DMS153 treated with DMSO at 0.1 percent for 48 hours (cell line): ENCODE results near the gene KLRF2.
A peak's percentile ranks its signal among the peaks of the same experiment; 100 is the strongest.
"Not testable (repeated sequence)": the region's sequence is repeated elsewhere in the genome, so short reads cannot be mapped to it uniquely, and the experiment has no call there.

Experiments
- DNase-seq: peaks from one replicate; lab custom pipeline; 2025; ENCODE audit not compliant: unreplicated experiment; lab: John Stamatoyannopoulos, UW

The KLRF2 gene, protein sequence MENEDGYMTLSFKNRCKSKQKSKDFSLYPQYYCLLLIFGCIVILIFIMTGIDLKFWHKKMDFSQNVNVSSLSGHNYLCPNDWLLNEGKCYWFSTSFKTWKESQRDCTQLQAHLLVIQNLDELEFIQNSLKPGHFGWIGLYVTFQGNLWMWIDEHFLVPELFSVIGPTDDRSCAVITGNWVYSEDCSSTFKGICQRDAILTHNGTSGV

DNA sequence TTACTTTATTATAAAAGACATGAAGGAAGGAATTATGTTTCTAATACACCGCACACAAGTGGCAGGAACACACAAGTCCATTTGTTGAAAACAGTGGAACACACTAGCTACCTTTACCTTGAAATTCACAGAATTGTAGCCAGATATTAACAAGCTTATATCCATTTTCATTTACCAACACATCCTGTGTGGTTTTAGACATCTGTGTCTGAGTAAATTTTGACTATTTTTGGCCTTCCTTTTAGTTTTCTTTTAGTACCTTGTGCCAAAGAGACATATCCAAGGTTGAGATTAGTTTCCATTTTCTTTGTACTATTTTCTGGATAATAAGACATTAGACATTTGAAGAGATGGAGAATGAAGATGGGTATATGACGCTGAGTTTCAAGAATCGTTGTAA is at the start of gene KLRF2:
TSS of gene KLRF2 (plus strand) at position 244 of the 400 bp plus-strand sequence. CDS start at position 351, 107 bp downstream.
- DNase-seq: no peak

DNA sequence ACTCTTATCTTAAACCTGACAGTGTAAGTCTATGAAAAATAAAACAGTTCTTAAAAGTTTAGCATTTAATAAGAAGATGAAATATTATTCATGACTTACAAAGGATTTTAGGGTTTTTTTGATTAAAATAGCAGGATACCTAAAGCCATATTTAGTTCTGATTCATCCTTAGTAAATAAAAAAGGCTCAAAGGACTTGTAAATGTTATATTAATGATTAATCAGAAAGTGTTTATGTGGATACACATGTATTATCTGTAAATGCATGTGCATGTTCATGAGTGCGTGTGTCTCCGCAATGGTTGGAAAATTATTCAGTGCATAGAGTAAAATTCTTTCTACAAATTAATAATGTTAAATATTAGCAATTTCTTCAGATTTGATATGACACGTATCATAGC is 49.6 kb upstream of the KLRF2 start:
- no peak for DNase-seq

DNA sequence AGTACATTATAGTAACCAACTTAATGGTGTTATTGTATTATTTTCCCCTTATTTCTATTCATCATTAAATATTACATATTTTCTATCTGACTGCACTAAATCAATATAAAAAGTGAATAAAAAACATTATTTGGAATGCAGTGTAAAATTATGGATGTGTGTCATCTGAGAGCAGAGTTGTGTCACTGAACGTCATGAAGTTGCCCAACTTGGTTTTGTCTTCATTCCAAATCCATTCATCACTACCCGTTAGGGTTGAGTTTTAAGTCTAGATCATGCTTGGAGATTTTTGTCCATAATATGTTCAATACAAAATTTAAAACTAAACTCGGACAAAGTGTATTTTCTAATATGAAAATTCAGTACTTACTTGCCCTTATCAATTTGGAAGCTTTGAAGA is 37.9 kb upstream of the KLRF2 start:
- DNase-seq: no peak

DNA sequence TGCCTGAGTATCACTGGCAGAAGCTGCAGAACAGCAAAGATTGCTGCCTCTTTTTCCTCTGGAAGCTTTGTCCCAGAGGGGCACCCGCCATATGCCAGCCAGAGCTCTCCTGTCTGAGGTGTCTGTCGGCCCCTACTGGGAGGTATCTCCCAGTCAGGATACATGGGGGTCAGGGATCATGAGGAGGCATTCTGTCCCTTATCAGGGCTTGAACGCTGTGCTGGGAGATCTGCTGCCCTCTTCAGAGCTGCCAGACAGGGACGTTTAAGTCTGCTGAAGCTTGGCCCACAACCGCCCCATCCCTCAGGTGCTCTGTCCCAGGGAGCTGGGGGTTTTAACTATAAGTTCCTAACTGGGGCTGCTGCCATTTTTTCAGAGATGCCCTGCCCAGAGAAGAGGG is 32.4 kb upstream of the KLRF2 start:
- DNase-seq: no peak

DNA sequence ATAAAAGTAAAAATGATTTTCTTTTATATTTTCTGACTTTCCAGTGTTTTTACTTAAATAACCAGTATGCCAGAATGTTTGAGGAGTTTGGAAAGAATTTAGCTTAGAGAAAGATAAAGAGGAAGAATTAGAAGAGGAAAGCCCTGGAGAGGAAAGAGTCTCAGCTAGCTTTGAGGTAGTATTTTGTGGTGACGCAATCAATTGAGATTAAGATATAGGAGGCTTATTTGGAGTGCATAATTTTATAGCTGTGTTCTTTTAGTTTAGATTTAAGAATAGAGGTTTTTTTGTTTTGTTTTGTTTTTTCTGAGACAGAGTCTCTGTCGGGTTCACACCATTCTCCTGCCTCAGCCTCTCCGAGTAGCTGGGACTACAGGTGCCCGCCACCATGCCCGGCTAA is 30.2 kb upstream of the KLRF2 start:
- no peak for DNase-seq

DNA sequence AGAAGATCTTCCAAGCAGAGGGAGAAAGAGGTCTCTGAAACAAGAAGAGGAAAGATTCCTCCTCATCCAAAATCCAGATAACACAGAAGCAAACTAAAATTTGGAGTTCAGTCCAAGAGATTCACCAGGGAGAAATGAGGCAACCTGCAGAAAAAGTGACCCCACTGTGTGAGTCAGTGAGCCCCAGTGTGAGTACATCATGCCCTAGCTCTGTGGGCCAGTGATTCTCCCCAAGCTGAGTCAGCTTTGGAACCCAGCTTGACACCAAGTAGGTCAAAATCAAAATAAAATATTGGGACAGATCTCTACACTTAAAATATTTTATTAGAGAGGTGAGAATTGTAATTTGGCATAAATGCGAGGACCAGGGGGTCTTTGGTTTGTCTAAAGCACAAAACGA is 29.4 kb upstream of the KLRF2 start:
- DNase-seq: no peak

DNA sequence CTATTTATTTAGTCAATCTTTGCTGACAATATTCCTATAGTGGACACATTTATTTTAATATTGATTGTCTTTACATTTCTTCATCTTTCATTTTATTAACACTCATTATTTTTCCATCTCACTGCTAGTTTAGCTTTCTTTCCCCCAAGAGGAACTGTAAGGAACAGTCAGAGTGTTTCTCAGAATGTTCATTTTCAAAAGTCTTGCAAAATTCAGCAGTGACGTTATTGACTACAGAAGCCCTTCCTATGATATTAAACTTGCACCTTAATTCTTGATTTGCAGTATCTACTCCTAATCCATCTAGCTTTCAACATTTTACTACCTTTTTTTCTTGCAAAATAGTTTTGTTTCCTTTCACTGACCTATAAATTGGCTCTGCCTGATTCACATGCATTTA is 25.1 kb upstream of the KLRF2 start:
- no peak for DNase-seq

DNA sequence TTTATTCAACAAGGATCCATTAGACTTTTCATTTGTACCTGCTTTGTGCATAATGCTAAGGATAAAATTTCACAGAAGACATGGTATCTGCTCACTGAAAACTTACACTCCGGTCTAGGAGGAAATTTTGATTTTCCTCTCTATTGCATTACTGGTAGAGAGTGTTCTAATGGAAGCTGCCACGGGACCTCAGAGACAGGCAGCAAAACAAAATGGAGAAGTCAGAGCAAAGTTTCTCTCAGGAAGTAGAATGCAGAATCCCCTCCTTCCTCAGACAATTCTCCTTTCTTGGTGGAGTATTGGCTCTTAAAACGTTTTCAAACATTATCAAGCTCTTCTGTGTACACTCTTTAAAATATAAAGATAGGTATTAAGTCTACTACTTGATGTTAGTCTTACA is 24.4 kb upstream of the KLRF2 start:
- no peak for DNase-seq

DNA sequence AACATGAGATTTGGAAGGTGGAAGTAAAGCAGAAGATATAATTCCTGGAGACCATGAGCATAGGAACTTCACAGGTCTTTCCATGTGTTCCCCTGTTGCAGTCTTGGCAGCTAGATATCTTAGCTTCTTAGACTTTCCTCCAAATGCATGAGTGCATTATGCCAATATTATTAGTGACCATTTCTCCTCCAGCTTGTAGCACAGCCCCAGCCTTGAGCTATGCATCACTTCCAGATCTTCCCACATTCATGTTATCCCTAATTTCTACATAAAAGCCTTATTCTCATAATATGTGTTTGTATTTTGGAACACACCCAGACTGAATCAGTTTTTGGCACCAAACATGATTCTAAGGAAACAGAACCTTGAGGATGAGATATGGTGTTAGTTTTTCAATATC is 23.2 kb upstream of the KLRF2 start:
- no peak for DNase-seq

DNA sequence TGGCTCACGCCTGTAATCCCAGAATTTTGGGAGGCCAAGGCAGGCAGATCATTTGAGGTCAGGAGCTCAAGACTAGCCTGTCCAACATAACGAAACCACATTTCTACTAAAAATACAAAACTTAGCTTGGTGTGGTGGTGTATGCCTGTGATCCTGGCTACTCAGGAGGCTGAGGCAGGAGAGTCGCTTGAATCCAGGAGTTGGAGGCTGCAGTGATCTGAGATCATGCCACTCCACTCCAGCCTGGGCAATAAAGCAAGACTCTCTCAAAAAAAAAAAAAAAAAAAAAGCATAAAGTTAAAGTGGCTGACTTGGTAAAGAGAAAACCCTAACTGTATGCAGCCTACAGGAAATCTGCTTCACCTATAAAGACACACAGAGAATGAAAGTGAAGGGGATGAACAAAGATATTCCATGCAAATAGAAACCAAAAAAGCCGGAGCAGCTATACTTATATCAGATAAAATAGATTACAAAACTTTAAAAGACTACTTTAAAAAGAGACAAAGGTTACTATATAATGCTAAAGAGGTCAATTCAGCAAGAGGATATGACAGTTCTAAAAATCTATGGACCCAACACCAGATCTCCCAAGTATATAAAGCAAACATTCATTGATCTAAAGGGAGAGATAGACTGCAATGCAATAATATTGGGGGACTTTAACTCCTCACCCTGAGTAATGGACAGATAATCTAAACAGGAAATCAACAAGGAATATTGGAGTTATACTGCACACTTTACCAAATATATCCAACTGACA is 16.2 kb upstream of the KLRF2 start:
- DNase-seq: no peak

DNA sequence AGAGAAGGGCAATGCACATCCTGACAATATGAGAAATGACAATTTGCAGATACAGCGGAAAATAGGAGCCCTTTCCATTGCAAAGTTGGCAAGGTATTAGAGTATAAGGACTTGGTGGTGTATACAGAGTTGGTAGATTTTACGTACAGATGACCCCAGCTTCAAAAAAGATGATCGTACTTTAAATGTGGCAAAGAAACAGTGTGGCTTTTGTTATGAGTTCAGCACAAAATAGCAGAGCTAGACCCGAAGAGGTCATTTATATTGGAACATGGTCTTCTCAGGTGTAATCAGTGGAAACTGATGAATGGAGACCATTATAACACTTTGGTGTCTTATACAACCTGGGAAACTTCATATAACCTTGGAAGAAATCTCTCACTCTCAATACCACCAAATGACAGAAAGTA is 14.4 kb upstream of the KLRF2 start:
- DNase-seq: no peak

DNA sequence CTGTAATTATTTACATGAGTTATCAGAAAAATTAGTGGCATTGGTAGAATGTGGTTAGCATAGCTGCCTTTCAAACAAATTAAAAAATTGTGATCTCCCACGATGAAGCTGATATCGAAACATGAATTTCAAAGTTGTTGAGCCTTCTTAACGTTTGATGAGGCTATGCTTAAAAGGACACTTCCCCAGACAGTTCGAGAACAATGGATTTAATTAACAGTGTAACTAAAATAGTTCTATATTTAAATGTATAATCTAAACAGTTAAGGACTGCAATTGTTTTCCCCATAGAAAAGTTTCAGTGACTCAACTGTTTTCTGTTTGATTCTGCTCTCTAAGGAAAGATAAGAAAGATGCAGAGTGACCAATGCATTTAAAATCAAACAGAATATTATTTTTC is 13.8 kb upstream of the KLRF2 start:
- DNase-seq: no peak

DNA sequence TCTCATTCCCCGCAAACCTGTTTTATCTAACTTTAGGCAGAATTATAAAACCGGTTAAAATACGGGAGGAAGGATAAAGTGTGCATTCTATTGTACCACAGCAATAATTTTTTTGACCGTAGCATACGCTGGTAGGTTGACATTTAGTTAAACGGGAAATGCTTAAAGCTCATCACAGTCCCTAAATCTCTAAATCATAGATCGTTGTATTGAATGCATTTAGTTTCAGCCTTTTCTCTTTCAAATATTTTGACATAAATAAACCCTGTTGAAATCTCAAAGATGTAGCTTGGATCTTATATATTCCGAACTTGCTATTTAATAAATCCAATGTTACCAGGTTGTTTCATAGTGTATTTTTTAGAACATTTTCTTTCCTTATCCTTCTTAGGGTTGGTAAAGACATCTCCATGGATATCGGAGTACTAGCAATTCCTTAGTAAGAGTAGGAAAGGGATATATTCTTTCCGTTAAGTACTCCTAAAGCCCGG is 12.9 kb upstream of the KLRF2 start:
- DNase-seq: no peak

DNA sequence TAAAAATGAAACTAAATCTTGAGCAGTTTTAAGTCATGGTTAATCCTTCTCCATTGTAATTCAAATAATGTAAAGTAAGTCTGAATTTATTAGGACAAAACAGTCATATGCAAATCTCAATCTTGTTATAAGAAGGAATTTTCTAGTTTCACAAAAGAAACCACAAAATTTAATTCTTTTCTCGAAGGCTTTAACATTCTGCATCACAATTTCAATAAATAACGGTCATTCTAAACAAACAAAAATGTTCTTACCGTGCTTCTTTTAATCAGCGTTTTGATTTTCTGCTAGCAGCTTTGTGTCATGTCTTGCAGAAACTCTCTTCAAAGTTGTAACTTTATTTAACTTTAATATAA is 12.4 kb upstream of the KLRF2 start:
- DNase-seq: no peak

DNA sequence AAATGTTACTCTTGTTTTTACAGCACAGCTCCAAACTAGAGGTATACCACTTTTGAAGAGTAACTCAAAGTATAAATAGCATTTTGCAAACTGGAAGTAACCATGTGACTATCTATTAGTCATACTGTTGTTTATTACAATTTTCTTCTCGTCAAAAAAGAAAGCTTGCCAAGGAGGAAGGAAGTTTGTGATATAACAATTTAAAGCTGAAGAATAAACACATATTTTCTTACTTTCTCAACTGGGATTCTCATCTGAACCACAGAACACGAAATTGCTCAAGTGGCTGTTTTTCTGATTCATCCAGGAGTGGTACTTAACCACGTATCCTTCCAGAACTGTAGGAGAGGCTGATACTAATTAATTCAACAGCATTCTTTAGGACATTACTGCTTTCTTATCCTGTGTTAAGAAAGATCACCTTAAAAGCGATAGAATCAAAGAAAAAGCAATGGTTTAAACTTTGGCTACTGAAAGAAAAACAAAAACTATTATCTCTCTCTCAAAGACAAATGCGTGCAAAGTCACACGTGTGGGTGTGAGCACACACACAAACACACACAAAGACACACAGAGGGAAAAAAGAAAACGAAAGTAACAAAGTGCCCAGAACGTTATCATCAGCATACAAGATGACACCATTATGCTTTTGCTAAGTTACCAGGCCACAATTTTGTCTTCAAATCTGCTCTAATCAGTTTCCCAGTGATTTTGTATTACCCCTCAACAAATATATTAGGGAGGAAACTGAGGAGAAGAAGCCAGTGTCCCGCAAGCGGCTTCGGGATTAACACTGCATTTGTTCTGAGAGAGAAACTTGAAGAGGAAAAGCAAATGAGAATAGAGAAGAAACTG is 11.8 kb upstream of the KLRF2 start, which contains the start of gene CLEC2B:
TSS of gene CLEC2B (minus strand) at position 48 of the 855 bp plus-strand sequence.
- peak; percentile 37 for DNase-seq

DNA sequence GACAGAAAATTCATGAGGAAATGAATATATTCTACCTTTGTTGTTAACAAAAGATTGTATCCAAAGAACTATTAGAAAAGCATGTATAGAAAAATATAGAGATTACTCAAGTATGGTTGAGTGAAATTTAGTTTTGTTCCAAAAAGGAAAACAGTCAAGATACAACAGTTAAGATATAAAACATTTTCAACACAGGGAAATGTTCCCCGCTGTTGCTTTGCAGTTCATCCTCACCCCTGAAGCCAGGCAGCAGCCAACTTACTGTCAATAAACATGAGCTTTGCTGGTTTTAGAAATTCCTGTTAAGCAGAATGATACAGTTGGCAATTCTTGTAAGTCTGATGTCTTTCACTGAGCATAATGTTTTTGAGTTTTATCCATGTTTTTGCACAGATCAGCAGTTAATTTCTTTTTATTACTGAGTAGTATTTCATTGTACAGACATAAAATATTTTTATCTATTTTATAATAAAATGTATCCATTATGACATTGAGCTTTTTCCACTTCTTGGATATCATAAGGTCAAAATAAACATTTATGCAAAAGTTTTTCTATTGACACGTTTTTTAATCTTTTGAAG is 10.9 kb upstream of the KLRF2 start:
- no peak for DNase-seq

DNA sequence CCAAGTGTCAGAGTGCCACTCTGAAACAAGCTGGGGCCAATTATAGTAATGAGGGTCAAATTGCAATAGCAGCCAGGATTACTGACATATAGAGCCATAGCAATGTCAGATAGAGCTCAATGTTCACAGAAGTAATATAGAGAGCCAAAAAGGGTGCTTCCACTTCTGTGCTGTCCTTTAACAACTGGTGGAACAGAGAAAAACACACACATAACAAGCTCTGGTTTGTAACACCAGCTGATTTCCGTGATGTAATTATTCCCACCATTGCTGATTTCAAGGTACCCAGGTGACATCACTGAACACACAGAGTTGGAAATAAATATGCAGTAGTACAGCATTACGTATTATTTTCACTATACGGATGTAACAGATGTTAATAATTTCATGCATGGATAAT is 9.1 kb upstream of the KLRF2 start:
- DNase-seq: no peak

DNA sequence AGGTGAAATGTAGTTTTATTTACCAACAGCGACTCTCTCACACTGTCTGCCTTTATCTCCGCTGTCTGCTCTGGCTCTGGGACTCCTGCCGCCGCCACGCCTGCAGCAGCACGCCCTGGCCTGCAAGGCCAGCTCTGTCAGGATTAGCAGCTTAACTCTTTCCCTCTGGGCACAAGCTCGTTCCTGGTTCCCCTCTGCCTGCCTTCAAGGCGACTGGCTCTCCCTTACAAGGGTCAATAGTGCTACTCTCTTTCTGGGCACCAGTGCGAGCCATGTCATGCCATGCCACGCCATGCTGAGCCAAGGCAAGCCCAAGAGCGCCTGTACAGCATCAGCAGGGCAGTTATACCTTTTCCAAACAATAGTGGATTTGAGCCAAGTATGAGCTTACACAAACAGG is 8.5 kb upstream of the KLRF2 start:
- DNase-seq: no peak

DNA sequence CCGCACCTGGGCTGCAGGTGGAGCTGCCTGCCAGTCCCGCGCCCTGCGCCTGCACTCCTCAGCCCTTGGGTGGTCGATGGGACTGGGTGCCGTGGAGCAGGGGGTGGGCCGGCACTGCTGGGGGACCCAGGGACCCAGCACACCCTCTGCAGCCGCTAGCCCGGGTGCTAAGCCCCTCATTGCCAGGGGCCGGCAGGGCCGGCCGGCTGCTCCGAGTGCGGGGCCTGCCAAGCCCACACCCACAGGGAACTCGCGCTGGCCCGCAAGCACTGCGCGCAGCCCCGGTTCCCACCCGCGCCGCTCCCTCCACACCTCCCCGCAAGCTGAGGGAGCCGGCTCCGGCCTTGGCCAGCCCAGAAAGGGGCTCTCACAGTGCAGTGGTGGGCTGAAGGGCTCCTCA is 5.2 kb upstream of the KLRF2 start:
- DNase-seq: not testable (repeated sequence)

DNA sequence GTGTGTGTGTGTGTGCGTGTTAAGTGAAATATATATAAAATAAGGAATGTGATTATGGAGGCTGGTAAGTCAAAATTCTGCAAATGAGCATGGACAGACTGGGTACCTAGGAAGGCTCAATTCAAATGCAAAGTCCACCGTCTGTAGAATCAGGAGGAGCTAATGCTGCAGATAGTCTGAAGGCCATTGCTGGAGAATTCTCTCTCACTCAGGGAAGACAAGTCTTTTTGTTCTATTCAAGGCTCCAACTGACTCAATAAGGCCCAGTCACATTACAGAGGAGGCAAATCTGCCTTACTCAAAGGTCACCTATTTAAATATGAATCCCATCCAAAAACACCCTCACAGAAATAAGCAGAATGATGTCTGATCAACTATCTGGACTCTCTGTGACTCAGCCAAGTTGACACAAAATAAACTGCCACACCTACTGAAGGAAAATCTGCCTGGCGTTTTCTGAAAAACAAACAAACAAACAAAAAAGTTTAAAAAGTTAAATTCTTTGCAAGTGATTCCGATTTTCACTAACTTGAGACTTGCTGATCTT is 684 bp upstream of the KLRF2 start:
- no peak for DNase-seq

DNA sequence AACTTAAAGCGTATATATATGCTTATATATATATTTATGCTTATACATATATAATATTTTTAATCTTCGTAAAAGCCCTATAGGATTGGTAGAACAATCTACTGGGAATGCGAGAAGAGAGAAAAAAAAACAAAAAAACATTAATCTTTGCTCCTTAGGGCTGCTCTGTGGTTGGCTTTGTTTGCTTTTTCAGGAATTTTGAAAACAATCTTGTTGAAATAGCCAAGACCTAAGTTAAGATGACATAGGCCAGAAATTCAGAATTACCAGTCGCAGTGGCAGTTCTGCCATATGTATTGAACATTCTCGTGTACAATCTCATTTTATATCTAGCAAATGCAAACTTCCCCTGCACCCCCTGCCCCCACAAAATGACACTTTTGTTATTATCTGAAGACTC is 699 bp downstream of the KLRF2 start:
- DNase-seq: no peak
